Adipocyte (in vitro differentiated cells): ENCODE measurements around the gene ZNF23.
A peak's percentile ranks its signal among the peaks of the same experiment; 100 is the strongest.

Experiments
- DNase-seq: peaks from one replicate; pipeline ENCODE4 v3.0.0-alpha.2; 2015; ENCODE audit warnings: low read depth
- H3K27me3 ChIP-seq: replicated peaks from 2 replicates; pipeline ENCODE4 v1.7.0; 2013; ENCODE audit warnings: mild to moderate bottlenecking, low read length, moderate library complexity; ENCODE audit not compliant: control insufficient read depth, insufficient read depth
- H3K36me3 ChIP-seq: 2 replicates; pipeline ENCODE4 v1.7.0; 2013; ENCODE audit warnings: low read length, mild to moderate bottlenecking, moderate library complexity; ENCODE audit not compliant: control insufficient read depth, insufficient read depth, severe bottlenecking
- H3K4me1 ChIP-seq: 2 replicates; pipeline ENCODE4 v1.7.0; 2013; ENCODE audit warnings: mild to moderate bottlenecking, low read length, moderate library complexity; ENCODE audit not compliant: control insufficient read depth, insufficient read depth
- H3K4me3 ChIP-seq: 2 replicates; pipeline ENCODE4 v1.7.0; 2013; ENCODE audit warnings: mild to moderate bottlenecking, low read length, moderate library complexity
- H3K9ac ChIP-seq: 2 replicates; pipeline ENCODE4 v1.7.0; 2013; ENCODE audit warnings: mild to moderate bottlenecking, low read length, moderate library complexity
- H3K9me3 ChIP-seq: 2 replicates; pipeline ENCODE4 v1.7.0; 2013; ENCODE audit warnings: mild to moderate bottlenecking, low read length, moderate library complexity; ENCODE audit not compliant: control insufficient read depth

Gene ZNF23

DNA sequence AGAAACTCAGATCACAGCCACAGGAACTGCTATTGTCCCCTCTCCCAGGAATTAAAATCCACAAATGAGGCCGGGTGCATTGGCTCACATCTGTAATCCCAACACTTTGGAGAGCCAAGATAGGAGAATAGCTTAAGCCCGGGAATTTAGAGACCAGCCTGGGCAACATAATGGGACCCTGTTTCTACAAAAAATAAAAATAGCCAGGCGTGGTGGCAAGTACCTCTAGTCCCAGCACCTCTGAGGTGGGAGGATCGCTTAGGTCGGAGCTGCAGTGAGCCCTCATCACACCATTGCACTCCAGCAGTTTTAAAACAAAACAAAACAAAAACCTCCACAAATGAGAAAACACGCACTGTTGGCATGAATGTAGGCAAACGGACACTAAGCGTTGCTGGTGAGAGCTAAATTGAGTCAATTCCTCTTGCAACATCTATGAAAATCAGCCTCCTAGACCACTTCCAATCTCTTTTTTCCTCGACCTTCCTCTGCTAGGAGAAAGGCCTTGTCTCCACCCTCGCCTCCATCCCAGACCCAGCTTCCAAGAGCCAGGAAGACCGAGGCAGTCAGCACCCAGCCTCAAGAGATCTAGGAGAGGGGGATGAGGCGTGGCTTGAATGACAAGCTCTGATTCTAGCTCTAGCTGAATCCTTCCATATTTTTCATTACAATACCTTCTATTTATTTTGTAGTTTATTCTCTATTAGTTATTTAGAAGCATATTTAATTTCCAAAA, 35.0 kb downstream of the ZNF23 start:
- H3K4me1 ChIP-seq, result no peaks in the 10 kb centered on the region
- H3K9me3 ChIP-seq, result peaks cover 4% of the 10 kb centered on the region
- peaks cover 18% of the 10 kb centered on the region for H3K27me3 ChIP-seq
- no peak for DNase-seq
- H3K36me3 ChIP-seq, result no peaks in the 10 kb centered on the region
- H3K9ac ChIP-seq, result no peak overlapping the region
- no peak overlapping the region for H3K4me3 ChIP-seq

DNA sequence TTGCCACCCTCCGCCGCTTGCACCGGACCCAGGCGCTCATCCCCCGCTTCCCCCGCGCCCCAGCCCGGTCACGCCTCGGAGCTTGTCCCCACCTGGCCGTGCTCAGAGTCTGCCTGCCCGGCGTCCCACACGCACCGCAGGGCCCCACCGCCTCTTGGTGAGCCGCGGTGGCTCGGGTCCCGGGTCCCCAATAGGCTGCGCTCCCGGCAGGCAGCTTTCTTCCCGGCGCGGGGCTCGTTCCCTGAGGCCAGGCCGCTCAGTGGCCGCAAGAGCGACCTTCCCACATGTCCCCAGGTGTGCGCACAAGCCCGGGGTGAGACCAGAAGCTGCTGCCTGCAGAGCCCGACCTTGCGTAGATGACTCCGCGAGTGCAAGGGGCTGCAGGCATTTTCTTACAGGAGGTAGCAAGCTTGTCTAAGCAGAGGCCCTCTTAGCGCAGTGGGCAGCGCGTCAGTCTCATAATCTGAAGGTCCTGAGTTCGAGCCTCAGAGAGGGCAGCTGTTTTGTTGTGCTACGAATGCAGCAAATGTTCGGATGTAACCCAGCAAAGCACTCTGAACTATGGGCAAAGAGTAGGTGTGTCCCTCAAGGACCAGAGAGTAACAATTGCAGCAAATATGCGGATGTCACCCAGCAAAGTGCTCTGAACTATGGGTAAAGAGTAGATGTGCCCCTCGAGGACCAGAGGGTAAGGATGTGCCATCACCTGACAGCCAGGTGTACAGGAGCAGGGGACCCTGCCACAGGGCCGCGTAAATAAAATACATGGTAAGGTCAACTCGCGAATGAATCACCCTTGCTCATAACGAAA, 35.8 kb downstream of the ZNF23 start:
- Histone ChIP-seq H3K4me1 (no peaks in the 10 kb centered on the region), H3K9me3 (peaks cover 4% of the 10 kb centered on the region), H3K27me3 (peaks cover 20% of the 10 kb centered on the region), H3K4me3 (peak overlapping the region; percentile 64), H3K36me3 (no peaks in the 10 kb centered on the region), H3K9ac (no peak overlapping the region)
- peak; percentile 40 for DNase-seq

DNA sequence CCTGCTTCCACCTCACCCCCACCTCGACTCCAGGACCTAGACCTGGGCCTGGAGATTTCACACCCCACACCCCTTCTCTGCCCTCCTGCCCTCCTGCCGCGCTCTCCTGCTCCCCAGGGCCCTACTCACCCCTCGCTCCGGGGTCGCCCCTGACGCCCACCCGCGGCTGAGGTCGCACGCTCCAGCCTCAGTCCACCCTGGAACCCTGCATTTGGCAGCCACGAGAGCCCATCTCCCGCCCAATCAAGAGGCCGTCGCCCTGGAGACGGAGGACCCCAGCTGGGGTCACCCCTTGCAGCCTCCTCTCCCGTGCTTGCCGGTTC, 36.3 kb downstream of the ZNF23 start:
- no peak for DNase-seq
- H3K4me3 ChIP-seq, result peak overlapping the region; percentile 64
- H3K9ac ChIP-seq, result no peak overlapping the region
- no peaks in the 10 kb centered on the region for H3K4me1 ChIP-seq
- H3K27me3 ChIP-seq, result peaks cover 19% of the 10 kb centered on the region
- H3K36me3 ChIP-seq, result no peaks in the 10 kb centered on the region
- peaks cover 7% of the 10 kb centered on the region for H3K9me3 ChIP-seq

DNA sequence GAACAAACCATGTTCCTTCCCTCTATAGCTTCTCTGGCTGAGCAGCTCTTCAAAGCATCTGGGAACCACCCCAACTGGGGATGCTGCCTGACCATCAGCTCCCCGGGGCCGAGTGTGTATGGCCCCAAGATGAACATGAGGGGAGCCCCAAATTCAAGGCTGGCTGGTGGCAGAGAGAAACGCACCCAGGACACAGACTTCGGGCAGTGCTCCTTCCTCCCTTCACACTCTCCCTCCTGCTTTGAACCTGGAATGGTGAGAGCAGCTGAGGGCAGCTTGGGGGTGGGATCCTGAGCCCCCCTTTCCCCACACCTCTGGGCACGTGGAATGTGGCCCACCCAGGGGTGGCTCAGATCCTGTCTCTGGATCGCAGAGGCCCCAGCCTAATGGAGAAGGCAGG, 37.4 kb downstream of the ZNF23 start:
- Histone ChIP-seq H3K27me3 (peaks cover 11% of the 10 kb centered on the region), H3K9me3 (peaks cover 7% of the 10 kb centered on the region), H3K4me1 (no peaks in the 10 kb centered on the region), H3K9ac (no peak overlapping the region), H3K36me3 (no peaks in the 10 kb centered on the region), H3K4me3 (no peak overlapping the region)
- no peak for DNase-seq

DNA sequence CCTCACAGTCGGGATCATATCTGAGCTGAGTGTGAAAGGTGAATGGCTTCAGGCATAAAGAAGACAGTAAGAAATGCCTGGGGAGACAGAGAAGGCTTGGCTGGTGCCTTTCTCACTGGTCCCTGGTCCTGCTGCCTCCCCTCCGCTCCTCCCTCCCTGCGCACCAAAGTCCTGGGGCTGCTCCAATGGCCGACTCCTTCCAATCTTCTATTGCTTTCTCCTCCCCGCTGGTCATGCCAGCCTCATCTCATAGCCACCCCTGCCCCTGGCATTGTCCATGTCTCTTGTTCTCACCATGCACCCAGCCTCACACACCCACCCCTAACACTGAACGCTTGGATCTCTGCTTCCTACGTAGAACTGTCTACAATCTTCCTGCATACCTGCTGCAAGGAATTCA, 38.2 kb downstream of the ZNF23 start:
- DNase-seq, result no peak
- H3K27me3 ChIP-seq, result peaks cover 13% of the 10 kb centered on the region
- H3K9ac ChIP-seq, result no peak overlapping the region
- H3K4me1 ChIP-seq, result no peaks in the 10 kb centered on the region
- H3K9me3 ChIP-seq, result peaks cover 7% of the 10 kb centered on the region
- H3K4me3 ChIP-seq, result no peak overlapping the region
- no peaks in the 10 kb centered on the region for H3K36me3 ChIP-seq

DNA sequence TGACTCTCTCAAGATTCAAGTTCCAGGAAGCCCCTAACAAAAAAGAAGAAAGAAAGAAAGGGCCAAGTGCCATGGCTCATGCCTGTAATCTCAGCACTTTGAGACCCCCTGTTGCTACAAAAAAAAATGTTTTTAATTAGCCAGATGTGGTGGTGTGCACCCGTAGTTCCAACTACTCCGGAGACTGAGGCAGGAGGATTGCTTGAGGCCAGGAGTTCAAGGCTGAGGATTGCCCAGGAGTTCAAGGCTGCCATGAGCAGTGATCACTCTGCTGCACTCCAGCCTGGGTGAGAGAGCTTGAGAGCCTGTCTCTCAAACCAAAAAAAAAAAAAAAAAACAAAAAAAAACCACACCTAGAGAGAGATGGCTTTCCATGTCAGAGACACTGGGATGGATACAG, 39.0 kb downstream of the ZNF23 start:
- Histone ChIP-seq H3K4me1 (no peaks in the 10 kb centered on the region), H3K4me3 (no peak overlapping the region), H3K36me3 (no peaks in the 10 kb centered on the region), H3K27me3 (peaks cover 20% of the 10 kb centered on the region), H3K9ac (no peak overlapping the region), H3K9me3 (peaks cover 3% of the 10 kb centered on the region)
- no peak for DNase-seq

DNA sequence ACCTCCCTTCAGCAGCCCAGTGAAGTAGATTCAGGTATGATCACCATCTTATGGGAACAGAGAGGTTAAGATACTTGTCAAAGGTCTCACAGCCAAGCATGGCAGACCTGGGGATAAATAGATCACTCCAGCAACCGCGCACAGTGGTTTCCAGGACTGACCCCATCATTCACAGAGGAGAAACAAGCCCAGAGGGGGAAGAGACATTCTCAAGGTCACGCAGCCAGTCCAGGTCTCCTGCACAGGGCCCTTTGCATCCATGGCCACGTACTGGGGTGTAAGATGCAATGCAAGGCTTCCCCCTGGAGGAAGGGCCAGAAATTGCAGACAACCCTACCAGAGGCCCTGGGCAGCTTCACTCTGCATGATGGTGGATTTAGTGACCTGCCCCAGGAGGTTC, 40.1 kb downstream of the ZNF23 start:
- H3K4me3 ChIP-seq, result no peak overlapping the region
- H3K27me3 ChIP-seq, result peaks cover 22% of the 10 kb centered on the region
- no peak overlapping the region for H3K9ac ChIP-seq
- DNase-seq, result no peak
- no peaks in the 10 kb centered on the region for H3K36me3 ChIP-seq
- no peaks in the 10 kb centered on the region for H3K4me1 ChIP-seq
- peaks cover 7% of the 10 kb centered on the region for H3K9me3 ChIP-seq

DNA sequence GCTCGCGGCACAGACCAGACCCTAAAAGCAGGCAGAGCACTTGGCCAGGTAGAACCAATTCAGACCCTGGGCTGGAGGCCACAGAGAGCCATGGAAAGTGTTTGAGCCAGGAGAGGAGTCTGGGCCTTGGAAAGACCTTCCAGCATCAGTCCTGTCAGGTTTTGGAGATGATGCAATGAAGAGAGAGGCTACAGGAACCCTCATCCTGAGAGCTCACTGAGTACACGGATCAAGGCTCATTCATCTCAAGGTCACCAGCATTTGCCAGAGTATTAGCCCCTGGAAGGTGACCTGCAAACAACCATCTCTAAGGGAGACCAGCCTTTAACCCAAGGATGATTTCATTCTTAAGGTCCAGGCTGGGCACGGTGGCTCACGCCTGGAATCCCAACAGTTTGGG, 48.0 kb downstream of the ZNF23 start:
- H3K4me3 ChIP-seq, result no peak overlapping the region
- peaks cover 4% of the 10 kb centered on the region for H3K9me3 ChIP-seq
- no peaks in the 10 kb centered on the region for H3K4me1 ChIP-seq
- peaks cover 65% of the 10 kb centered on the region for H3K27me3 ChIP-seq
- DNase-seq, result no peak
- H3K9ac ChIP-seq, result no peak overlapping the region
- H3K36me3 ChIP-seq, result no peaks in the 10 kb centered on the region

GRCh38 chr16:71413341-71413740, 48.7 kb downstream of the ZNF23 start:
- Histone ChIP-seq H3K9me3 (peaks cover 4% of the 10 kb centered on the region), H3K9ac (no peak overlapping the region), H3K27me3 (peaks cover 64% of the 10 kb centered on the region), H3K4me3 (no peak overlapping the region), H3K4me1 (no peaks in the 10 kb centered on the region), H3K36me3 (no peaks in the 10 kb centered on the region)
- DNase-seq, result no peak

DNA sequence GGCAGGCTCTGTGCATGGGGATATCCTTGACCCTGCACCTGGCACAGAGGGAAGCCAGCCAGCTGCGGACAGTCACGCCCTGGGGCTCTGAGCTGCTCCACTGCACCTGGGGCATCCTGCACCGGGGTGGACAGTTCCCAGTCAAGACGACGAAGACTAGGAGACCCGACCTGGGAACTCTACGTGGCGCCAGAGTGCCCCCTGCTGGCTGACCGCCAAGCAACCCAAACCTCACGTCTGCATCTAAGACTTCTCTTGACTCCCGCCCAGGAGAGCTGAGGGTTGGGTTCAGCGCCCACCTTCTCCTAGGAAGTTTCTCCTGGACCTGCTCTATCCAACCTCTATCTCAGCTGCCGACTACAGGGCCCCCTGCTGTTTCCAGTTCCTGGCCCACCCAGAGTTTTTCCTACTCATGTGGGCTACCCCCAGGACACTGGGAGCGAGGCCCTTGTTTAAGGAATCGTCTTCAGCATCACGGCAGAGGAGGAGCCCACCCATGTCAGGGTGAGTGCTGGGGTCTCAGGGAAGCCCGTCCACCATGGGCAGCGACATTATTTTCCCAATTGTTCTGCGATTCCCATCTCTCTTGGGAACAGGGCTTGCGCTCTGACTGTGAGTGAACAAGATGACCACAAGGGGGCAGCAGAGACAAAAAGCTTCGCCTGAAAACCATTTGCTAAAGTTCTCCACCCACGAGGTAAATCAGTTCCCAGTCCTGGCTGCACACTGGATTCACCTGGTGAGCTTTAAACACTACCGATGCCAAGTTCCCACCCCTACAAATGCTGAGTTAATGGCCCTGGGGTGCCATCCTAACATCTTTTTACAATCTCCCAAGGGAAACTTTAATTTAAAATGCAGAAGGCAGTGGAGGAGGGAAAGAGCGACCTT, 49.5 kb downstream of the ZNF23 start:
- Histone ChIP-seq H3K9me3 (peaks cover 3% of the 10 kb centered on the region), H3K4me1 (no peaks in the 10 kb centered on the region), H3K36me3 (no peaks in the 10 kb centered on the region), H3K27me3 (peaks cover 61% of the 10 kb centered on the region), H3K4me3 (no peak overlapping the region), H3K9ac (no peak overlapping the region)
- peak; percentile 88 for DNase-seq

DNA sequence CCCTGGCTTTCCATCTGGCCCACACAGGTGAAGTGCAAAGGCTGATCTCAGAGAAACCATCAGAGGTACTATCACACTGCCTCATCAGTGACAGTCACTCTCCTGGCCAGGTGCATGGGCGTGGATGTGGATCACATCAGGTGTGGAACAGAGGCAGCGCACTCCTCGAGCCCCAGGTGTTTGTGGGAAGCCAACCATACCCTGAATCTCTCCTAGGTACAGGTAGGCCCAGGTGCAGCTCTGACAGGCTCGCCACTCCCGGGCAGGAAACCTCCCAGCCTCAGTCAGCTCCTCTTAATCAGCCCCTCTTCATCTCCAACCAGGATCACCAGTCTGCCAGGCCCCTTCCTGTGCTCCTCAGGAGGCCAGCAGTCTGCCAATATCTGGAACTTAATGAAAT, 51.9 kb downstream of the ZNF23 start:
- Histone ChIP-seq H3K4me3 (no peak overlapping the region), H3K4me1 (no peaks in the 10 kb centered on the region), H3K9ac (no peak overlapping the region), H3K27me3 (peaks cover 60% of the 10 kb centered on the region), H3K9me3 (peaks cover 2% of the 10 kb centered on the region), H3K36me3 (no peaks in the 10 kb centered on the region)
- no peak for DNase-seq
